ENCODE measurements around the gene FGF12.

FGF12 gene

GRCh38 chr3:192352142-192352541 is 375.2 kb downstream of the FGF12 start:
- TF ChIP-seq, protein P1, sequence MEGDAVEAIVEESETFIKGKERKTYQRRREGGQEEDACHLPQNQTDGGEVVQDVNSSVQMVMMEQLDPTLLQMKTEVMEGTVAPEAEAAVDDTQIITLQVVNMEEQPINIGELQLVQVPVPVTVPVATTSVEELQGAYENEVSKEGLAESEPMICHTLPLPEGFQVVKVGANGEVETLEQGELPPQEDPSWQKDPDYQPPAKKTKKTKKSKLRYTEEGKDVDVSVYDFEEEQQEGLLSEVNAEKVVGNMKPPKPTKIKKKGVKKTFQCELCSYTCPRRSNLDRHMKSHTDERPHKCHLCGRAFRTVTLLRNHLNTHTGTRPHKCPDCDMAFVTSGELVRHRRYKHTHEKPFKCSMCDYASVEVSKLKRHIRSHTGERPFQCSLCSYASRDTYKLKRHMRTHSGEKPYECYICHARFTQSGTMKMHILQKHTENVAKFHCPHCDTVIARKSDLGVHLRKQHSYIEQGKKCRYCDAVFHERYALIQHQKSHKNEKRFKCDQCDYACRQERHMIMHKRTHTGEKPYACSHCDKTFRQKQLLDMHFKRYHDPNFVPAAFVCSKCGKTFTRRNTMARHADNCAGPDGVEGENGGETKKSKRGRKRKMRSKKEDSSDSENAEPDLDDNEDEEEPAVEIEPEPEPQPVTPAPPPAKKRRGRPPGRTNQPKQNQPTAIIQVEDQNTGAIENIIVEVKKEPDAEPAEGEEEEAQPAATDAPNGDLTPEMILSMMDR (IDR thresholded peaks at IDR 0.05; ENCODE audit: insufficient read depth, low read depth, low read length, missing control alignments): no peak
- no peak overlapping the region for H3K4me3 ChIP-seq (ENCODE audit: low read depth, low read length)
- DNase-seq (ENCODE audit: low read depth): no peak

- H3K4me3 ChIP-seq (ENCODE audit: low read depth, low read length): no peak overlapping the region
- DNase-seq (ENCODE audit: low read depth): no peak
- TF ChIP-seq, protein P1 (IDR thresholded peaks at IDR 0.05; ENCODE audit: insufficient read depth, low read depth, low read length, missing control alignments): no peak
Observed at GRCh38 chr3:192351441-192351840, 375.9 kb downstream of the FGF12 start.

DNA sequence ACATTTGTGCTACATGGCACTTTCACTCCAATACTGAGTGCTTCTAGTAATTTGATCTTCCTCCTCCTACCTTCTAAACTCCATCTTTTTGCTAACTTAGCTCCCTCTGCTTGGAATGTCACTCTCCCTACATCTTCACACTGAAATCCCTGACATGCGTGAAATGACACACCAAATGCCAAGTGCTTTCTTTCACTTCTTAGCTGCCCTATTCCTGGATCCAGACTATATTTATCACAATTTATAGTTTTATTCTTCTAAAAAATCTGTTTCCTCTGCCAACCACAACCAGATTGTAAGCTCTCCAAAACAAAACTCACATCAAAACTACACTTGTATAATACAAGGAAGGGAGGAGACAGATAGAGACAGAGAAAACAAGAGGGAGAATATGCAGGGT is 387.3 kb downstream of the FGF12 start:
- no peak overlapping the region for H3K4me3 ChIP-seq (ENCODE audit: low read depth, low read length)
- TF ChIP-seq, protein P1 (IDR thresholded peaks at IDR 0.05; ENCODE audit: insufficient read depth, low read depth, low read length, missing control alignments): no peak
- no peak for DNase-seq (ENCODE audit: low read depth)

DNA sequence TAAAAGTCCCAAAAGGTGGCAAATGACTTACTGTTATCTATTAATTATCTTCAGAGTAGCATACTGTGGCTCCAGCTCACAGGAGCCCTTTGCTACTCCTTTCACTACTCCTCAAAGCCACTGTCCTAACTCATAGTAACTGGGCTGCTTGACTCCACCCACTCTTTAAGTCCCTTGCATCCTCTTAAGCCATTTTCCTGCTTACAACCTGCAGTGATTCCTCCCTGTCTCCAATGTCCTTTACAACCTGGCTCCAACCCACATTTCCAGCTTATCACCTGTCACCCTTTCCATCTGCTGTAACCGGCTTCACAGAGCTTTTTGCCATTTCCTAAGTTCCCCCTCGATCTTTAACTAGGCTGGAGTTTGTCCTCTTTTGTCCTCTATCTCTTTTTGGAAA is 388.1 kb downstream of the FGF12 start:
- no peak for DNase-seq (ENCODE audit: low read depth)
- H3K4me3 ChIP-seq (ENCODE audit: low read depth, low read length): no peak overlapping the region
- TF ChIP-seq, protein P1 (IDR thresholded peaks at IDR 0.05; ENCODE audit: insufficient read depth, low read depth, low read length, missing control alignments): no peak

GRCh38 chr3:192336286-192336685 is 391.1 kb downstream of the FGF12 start:
- TF ChIP-seq, protein P1 (IDR thresholded peaks at IDR 0.05; ENCODE audit: insufficient read depth, low read depth, low read length, missing control alignments): no peak
- no peak overlapping the region for H3K4me3 ChIP-seq (ENCODE audit: low read depth, low read length)
- DNase-seq (ENCODE audit: low read depth): no peak

DNA sequence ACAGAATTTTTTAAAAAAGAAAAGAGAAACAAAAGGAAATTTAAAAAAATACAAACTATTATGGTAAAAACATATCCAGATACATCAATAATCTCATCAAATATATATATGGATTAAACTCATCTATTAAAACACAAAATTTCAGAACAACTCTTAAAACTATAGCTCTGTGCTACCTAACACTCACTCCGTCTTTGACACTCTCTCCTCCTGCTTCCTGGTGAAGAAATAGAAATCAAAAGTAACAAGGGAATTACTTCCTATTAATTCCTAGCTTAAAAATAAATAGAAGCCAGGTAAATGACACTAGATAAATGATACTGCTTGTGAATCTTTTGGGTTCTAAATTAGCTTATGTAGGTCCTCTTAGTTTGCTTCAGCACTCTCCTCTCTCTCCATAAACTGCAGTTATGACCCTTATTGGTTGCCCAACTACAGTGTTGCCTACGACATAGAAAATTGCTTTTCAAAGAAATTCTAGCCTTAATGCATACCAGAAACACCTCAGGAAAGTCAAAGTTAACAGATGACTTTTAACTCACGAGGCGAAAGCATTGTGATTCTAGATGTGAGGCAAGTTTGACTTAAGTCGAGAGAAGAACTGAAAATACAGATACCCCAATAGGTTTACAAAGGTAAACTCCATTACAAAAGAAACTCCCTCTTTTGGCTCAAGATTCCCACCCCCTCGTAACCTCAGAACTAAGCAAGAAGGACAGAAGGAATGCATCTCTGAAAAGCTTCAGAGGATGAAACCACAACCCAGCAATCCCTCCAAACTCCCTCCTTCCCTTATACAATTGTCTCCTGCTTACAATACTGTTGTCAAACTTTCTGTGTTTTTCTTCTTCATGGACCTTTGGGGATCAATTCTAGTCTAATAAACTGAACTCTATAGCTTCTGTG is 394.7 kb downstream of the FGF12 start:
- H3K4me3 ChIP-seq (ENCODE audit: low read depth, low read length): no peak overlapping the region
- no peak for DNase-seq (ENCODE audit: low read depth)
- TF ChIP-seq, protein P1 (IDR thresholded peaks at IDR 0.05; ENCODE audit: insufficient read depth, low read depth, low read length, missing control alignments): no peak

Measured in GM12865 (cell line).